ENCODE measurements around the gene DIAPH3.

GRCh38 chr13:59835569-59835968 is 328.2 kb downstream of the DIAPH3 start:
- TF ChIP-seq CTCF (IDR thresholded peaks at IDR 0.05) (no peak), POLR2AphosphoS5 (IDR thresholded peaks at IDR 0.05) (no peak), POLR2A (IDR thresholded peaks at IDR 0.05) (no peak)

All from prostate gland (tissue), 2 donors.